SH-SY5Y (cell line): ENCODE results near the gene PRM2.

Source experiments
- GATA2 ChIP-seq: IDR thresholded peaks from 2 replicates; pipeline ENCODE4 v1.6.1; 2011; ENCODE audit warnings: mild to moderate bottlenecking, low read depth, low read length
- GATA3 ChIP-seq: IDR thresholded peaks from 2 replicates; pipeline ENCODE4 v1.6.1; 2011; ENCODE audit warnings: low read depth, mild to moderate bottlenecking, low read length, moderate library complexity

Gene PRM2

GRCh38 chr16:11241480-11242204 is 34.6 kb downstream of the PRM2 start:
- TF ChIP-seq GATA3 (no peak), GATA2 (no peak)

- TF ChIP-seq GATA3 (no peak), GATA2 (no peak)
These were observed 35.4 kb downstream of the PRM2 start for GRCh38 chr16:11240636-11241473.

GRCh38 chr16:11239644-11240632 is 36.3 kb downstream of the PRM2 start:
- no peak for TF ChIP-seq GATA3
- TF ChIP-seq GATA2, result no peak

- TF ChIP-seq GATA2, result no peak
- no peak for TF ChIP-seq GATA3
These were observed 37.7 kb downstream of the PRM2 start for GRCh38 chr16:11238272-11239202.

GRCh38 chr16:11236461-11237254 is 39.6 kb downstream of the PRM2 start:
- TF ChIP-seq GATA3, result no peak
- TF ChIP-seq GATA2, result no peak

- TF ChIP-seq GATA2 (no peak), GATA3 (no peak)
These were observed 40.6 kb downstream of the PRM2 start for GRCh38 chr16:11235703-11235991.

GRCh38 chr16:11234884-11235702 is 41.2 kb downstream of the PRM2 start:
- TF ChIP-seq GATA2 (no peak), GATA3 (no peak)

- no peak for TF ChIP-seq GATA3
- no peak for TF ChIP-seq GATA2
These were observed 42.4 kb downstream of the PRM2 start for GRCh38 chr16:11233727-11234376.

- no peak for TF ChIP-seq GATA3
- TF ChIP-seq GATA2, result no peak
These were observed 43.2 kb downstream of the PRM2 start for GRCh38 chr16:11232852-11233726.

GRCh38 chr16:11232302-11232851 is 43.9 kb downstream of the PRM2 start:
- TF ChIP-seq GATA2 (no peak), GATA3 (no peak)
